ENCODE measurements around the gene SSTR4. TPM values are rescaled to one million over a fixed set of nuclear protein-coding genes. Genes with fewer than 3 reads are reported as not detected.

SSTR4 gene
- total and polyA plus RNA-seq, 2 experiments from 2014 or later, result not detected

DNA sequence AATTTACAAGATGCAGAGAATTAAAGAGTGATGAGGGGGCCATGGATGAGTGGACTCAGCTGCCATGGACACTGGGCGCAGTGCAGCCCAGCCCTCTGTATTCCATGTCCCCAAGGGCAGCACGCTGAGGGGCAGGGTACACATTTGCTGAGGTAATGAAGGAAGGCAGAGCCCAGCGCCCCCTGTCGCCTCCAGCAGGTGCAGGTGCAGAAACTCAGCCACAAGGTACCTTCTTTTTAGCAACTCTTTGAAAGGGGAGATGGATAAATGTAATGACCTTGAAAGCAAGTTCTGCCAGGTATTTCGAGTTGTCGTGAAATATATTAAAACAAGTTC, 43.9 kb downstream of the SSTR4 start:
- in situ Hi-C loops (cut with MboI), result no loop called here
- Histone ChIP-seq H3F3A (ENCODE audit: insufficient read depth) (no peaks in the 10 kb centered on the region), H3K4me2 (ENCODE audit: unreplicated experiment) (no peak overlapping the region), H3K4me3 (no peak overlapping the region), H3K4me1 (ENCODE audit: insufficient read depth) (no peaks in the 10 kb centered on the region), H3K36me3 (ENCODE audit: low read depth) (no peaks in the 10 kb centered on the region), H3K9ac (no peak overlapping the region), H4K20me1 (ENCODE audit: insufficient read depth) (no peaks in the 10 kb centered on the region), H2AFZ (no peak overlapping the region), H3K79me2 (ENCODE audit: insufficient read depth) (no peaks in the 10 kb centered on the region), H3K27me3 (replicated peaks; ENCODE audit: insufficient read depth) (peaks cover 14% of the 10 kb centered on the region), H3K27ac (no peak overlapping the region), H3K9me2 (ENCODE audit: insufficient read depth) (no peaks in the 10 kb centered on the region), H3K9me3 (ENCODE audit: low read depth) (no peaks in the 10 kb centered on the region)
- no peak for DNase-seq
- 72 to 78% methylated on average over 6 of the region's 6 CpGs for WGBS, 2 experiments (ENCODE audit: low coverage in 1 of 2, low lambda C conversion rate in 2 of 2, missing lambda C conversion rate in 2 of 2)
- TF ChIP-seq EZH2 (IDR thresholded peaks at IDR 0.05; ENCODE audit: insufficient read depth, poor library complexity, severe bottlenecking), result no peak
- no peak for TF ChIP-seq EZH2phosphoT487 (IDR thresholded peaks at IDR 0.05; ENCODE audit: insufficient read depth, low read depth)

DNA sequence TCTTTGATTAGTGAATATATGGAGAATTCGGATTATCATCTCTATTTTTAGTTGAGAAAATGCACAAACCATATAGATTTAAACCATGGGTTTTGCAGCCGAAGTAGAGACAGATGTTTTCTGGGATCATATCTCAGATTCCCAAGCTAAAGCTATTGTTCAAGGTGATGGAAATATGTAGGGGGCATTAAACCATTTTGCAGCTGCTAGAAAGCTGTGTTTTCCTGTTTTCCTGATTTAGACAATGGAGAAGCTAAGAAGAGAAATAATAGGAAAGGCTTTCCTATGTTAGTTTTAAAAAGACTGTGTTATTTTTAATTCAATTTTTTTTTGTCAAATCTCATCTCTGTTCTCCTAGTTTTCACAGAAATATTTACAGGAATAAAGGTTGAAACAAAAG, 44.8 kb downstream of the SSTR4 start:
- H2AFZ ChIP-seq, result no peak overlapping the region
- H3K4me2 ChIP-seq (ENCODE audit: unreplicated experiment), result no peak overlapping the region
- H3K36me3 ChIP-seq (ENCODE audit: low read depth), result no peaks in the 10 kb centered on the region
- peaks cover 14% of the 10 kb centered on the region for H3K27me3 ChIP-seq (replicated peaks; ENCODE audit: insufficient read depth)
- no peak overlapping the region for H3K27ac ChIP-seq
- TF ChIP-seq EZH2 (IDR thresholded peaks at IDR 0.05; ENCODE audit: insufficient read depth, poor library complexity, severe bottlenecking) (no peak), EZH2phosphoT487 (IDR thresholded peaks at IDR 0.05; ENCODE audit: insufficient read depth, low read depth) (no peak)
- no peaks in the 10 kb centered on the region for H3K79me2 ChIP-seq (ENCODE audit: insufficient read depth)
- H3F3A ChIP-seq (ENCODE audit: insufficient read depth), result no peaks in the 10 kb centered on the region
- in situ Hi-C loops (cut with MboI), result no loop called here
- DNase-seq, result no peak
- no peaks in the 10 kb centered on the region for H4K20me1 ChIP-seq (ENCODE audit: insufficient read depth)
- no peak overlapping the region for H3K9ac ChIP-seq
- WGBS, 2 experiments (ENCODE audit: low coverage in 1 of 2, low lambda C conversion rate in 2 of 2, missing lambda C conversion rate in 2 of 2), result 62 to 72% methylated on average over 2 of the region's 2 CpGs
- no peak overlapping the region for H3K4me3 ChIP-seq
- H3K9me3 ChIP-seq (ENCODE audit: low read depth), result no peaks in the 10 kb centered on the region
- H3K4me1 ChIP-seq (ENCODE audit: insufficient read depth), result no peaks in the 10 kb centered on the region
- H3K9me2 ChIP-seq (ENCODE audit: insufficient read depth), result no peaks in the 10 kb centered on the region

DNA sequence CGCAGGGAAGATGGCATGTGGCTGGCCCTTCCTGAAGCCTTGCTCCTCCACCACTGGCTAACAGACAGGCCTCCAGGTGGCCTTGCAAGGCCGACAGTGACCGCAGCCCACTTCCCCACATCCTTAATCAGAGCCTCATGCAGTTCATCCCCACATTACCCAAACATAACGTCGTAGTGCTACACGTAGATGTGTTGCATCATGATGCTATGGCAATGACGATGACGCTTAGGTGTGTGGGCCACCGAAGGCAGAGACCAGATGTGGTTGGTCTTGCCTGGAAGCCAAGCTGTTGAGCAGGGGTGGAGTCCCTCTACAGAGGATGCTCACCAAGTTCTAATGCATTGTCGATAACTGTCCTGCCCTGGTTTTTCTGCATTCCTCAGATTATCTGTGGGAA, 45.4 kb downstream of the SSTR4 start:
- H3F3A ChIP-seq (ENCODE audit: insufficient read depth), result no peaks in the 10 kb centered on the region
- no peak overlapping the region for H3K27ac ChIP-seq
- no peak for DNase-seq
- H3K9me2 ChIP-seq (ENCODE audit: insufficient read depth), result no peaks in the 10 kb centered on the region
- in situ Hi-C loops (cut with MboI), result no loop called here
- no peaks in the 10 kb centered on the region for H3K79me2 ChIP-seq (ENCODE audit: insufficient read depth)
- no peak overlapping the region for H3K4me3 ChIP-seq
- no peaks in the 10 kb centered on the region for H4K20me1 ChIP-seq (ENCODE audit: insufficient read depth)
- H3K9me3 ChIP-seq (ENCODE audit: low read depth), result no peaks in the 10 kb centered on the region
- H2AFZ ChIP-seq, result no peak overlapping the region
- no peak for TF ChIP-seq EZH2 (IDR thresholded peaks at IDR 0.05; ENCODE audit: insufficient read depth, poor library complexity, severe bottlenecking)
- no peaks in the 10 kb centered on the region for H3K36me3 ChIP-seq (ENCODE audit: low read depth)
- no peak overlapping the region for H3K4me2 ChIP-seq (ENCODE audit: unreplicated experiment)
- H3K27me3 ChIP-seq (replicated peaks; ENCODE audit: insufficient read depth), result peaks cover 14% of the 10 kb centered on the region
- no peaks in the 10 kb centered on the region for H3K4me1 ChIP-seq (ENCODE audit: insufficient read depth)
- no peak overlapping the region for H3K9ac ChIP-seq
- WGBS, 2 experiments (ENCODE audit: low coverage in 1 of 2, low lambda C conversion rate in 2 of 2, missing lambda C conversion rate in 2 of 2), result 89 to 93% methylated on average over 10 of the region's 10 CpGs

DNA sequence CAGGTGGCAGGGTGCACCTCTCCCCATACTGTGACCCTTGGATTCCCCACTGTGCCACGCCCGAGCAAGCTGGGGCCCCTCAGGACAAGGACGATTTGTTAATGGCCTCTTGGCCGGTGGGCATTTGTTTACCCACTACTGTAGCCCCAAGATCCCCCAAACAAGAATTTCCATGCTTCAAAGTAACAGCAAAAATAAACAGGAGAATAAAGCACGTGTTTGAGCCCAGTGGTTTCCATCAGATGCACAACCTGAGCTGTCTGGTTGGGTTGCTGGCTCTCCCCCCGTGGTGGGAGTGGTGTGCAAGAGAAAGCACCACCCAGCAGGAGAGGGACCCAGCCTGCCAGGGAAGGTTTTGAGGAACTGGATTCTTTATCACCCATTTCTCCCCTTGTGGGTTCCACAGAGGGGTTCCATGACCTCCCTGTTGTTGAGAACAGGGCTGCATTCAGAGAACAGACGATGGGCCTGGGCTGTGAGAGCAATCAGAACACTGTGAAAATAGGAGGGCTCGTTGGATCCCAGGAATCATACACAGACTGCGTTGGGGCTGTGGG, 46.2 kb downstream of the SSTR4 start:
- H3K27me3 ChIP-seq (replicated peaks; ENCODE audit: insufficient read depth), result peaks cover 14% of the 10 kb centered on the region
- no peak overlapping the region for H3K4me3 ChIP-seq
- H3K9ac ChIP-seq, result no peak overlapping the region
- no peak for DNase-seq
- no peaks in the 10 kb centered on the region for H3F3A ChIP-seq (ENCODE audit: insufficient read depth)
- H3K9me2 ChIP-seq (ENCODE audit: insufficient read depth), result no peaks in the 10 kb centered on the region
- WGBS, 2 experiments (ENCODE audit: low coverage in 1 of 2, low lambda C conversion rate in 2 of 2, missing lambda C conversion rate in 2 of 2), result 78 to 80% methylated on average over 9 of the region's 9 CpGs
- no peaks in the 10 kb centered on the region for H4K20me1 ChIP-seq (ENCODE audit: insufficient read depth)
- in situ Hi-C loops (cut with MboI), result no loop called here
- no peaks in the 10 kb centered on the region for H3K36me3 ChIP-seq (ENCODE audit: low read depth)
- no peaks in the 10 kb centered on the region for H3K4me1 ChIP-seq (ENCODE audit: insufficient read depth)
- no peak overlapping the region for H3K27ac ChIP-seq
- no peak overlapping the region for H3K4me2 ChIP-seq (ENCODE audit: unreplicated experiment)
- no peak overlapping the region for H2AFZ ChIP-seq
- H3K79me2 ChIP-seq (ENCODE audit: insufficient read depth), result no peaks in the 10 kb centered on the region
- TF ChIP-seq EZH2 (IDR thresholded peaks at IDR 0.05; ENCODE audit: insufficient read depth, poor library complexity, severe bottlenecking) (no peak), EZH2phosphoT487 (IDR thresholded peaks at IDR 0.05; ENCODE audit: insufficient read depth, low read depth) (no peak)
- no peaks in the 10 kb centered on the region for H3K9me3 ChIP-seq (ENCODE audit: low read depth)
